GM19025 (cell line): ENCODE results near the gene CBFA2T3.
"Not testable (repeated sequence)": the region's sequence is repeated elsewhere in the genome, so short reads cannot be mapped to it uniquely, and the experiment has no call there.

Source experiments
- ATAC-seq: cut with Tn5 transposase; IDR thresholded peaks from one replicate; pipeline ENCODE4 v1.9.1; 2021; ENCODE audit warnings: mild to moderate bottlenecking, low read depth, moderate library complexity; ENCODE audit not compliant: unreplicated experiment

Gene CBFA2T3

GRCh38 chr16:89013692-89014402 lies 36.8 kb upstream of the CBFA2T3 start:
- ATAC-seq = no peak

DNA sequence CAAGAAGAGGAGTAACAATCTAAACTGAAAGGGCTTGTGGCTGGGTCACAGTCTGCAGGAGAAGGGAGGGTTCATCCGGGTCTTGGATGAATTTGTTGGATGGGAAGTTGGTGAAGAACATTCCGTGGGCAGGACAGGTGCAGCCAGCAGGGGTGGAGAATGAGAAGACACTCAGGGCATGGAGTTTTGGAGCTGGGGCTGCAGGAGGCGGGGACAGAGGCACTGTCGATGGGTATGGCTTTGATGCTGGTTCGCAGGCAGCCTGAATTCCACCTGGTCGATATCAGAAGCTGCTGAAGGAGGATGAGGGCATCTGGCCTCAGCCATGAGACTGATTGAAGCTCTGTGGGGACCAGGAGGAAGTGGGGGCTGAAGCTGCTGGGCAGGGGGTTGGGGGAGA lies 36.1 kb upstream of the CBFA2T3 start:
- no peak for ATAC-seq

GRCh38 chr16:89012622-89012995 lies 35.6 kb upstream of the CBFA2T3 start:
- ATAC-seq = no peak

- no peak for ATAC-seq
Observed at GRCh38 chr16:89011909-89012621, 35.1 kb upstream of the CBFA2T3 start.

DNA sequence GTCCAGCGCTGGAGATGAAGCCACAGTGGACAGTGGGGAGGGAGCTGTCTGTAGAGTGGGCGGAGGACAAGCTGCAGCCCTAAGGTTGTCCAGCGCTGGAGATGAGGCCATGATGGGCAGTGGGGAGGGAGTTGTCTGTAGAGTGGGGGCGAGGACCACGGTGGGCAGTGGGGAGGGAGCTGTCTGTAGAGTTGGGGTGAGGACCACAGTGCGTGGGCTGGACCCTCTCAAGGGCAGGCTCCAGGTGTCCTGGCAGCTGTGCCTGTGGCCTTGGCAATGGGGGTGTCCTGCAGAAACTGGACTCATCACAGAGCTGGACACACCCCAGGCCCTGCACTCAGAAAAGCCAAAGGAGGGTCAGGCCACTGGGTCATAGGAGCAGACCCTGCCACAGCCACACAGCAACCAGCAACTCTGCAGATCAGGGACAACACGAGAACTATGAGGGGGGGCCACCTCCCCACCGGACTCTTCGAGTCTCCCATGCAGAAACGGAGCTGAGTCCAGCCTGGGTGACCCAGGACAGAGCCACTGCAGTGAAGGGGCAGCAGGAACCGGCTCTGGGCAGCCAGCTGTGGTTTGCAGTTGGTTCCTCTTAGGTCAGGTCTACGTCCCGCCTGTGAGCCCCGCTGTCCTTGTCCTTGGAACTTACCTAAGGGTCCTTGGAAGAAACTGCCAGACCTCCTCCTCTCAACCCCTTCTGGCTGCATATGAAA lies 33.4 kb upstream of the CBFA2T3 start:
- no peak for ATAC-seq

- no peak for ATAC-seq
Observed at GRCh38 chr16:89009343-89010209, 32.6 kb upstream of the CBFA2T3 start.

- not testable (repeated sequence) for ATAC-seq
Observed at GRCh38 chr16:89008796-89009195, 31.8 kb upstream of the CBFA2T3 start.

GRCh38 chr16:89007371-89008249 lies 30.6 kb upstream of the CBFA2T3 start:
- ATAC-seq = no peak

DNA sequence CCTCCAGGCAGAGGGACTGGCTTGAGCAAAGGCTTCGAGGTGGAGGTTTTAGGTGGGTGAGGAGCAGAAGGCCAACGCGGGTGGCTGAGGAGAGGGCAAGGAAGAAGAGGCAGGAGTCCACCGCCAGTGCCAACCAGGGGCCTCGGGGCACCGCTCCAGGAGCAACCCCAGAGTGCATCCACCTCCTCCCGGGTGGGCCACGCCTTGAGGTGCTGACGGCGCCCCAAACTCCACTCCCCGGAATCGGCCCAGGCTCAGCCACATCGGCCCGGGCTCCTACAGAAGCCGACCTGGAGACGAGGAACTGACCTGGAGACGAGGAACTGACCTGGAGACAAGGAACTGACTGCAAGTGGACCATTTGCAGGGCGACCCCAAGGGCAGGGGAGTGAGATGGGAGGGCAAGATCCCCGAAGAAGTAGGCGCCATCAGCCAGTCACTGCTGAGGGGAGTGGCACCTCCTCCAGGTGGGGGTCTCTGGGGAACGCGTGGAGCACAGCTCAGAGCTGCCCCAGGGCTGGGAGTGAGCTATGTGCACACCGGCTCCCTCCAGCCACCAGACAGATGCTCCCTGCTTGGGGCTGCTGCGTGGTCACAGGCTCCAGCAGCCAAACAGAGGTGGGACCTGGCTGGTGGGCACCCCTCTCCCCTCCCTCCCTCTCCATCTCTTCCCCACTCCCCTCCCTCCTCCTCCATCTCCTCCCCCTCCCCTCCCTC lies 29.2 kb upstream of the CBFA2T3 start:
- ATAC-seq = no peak

DNA sequence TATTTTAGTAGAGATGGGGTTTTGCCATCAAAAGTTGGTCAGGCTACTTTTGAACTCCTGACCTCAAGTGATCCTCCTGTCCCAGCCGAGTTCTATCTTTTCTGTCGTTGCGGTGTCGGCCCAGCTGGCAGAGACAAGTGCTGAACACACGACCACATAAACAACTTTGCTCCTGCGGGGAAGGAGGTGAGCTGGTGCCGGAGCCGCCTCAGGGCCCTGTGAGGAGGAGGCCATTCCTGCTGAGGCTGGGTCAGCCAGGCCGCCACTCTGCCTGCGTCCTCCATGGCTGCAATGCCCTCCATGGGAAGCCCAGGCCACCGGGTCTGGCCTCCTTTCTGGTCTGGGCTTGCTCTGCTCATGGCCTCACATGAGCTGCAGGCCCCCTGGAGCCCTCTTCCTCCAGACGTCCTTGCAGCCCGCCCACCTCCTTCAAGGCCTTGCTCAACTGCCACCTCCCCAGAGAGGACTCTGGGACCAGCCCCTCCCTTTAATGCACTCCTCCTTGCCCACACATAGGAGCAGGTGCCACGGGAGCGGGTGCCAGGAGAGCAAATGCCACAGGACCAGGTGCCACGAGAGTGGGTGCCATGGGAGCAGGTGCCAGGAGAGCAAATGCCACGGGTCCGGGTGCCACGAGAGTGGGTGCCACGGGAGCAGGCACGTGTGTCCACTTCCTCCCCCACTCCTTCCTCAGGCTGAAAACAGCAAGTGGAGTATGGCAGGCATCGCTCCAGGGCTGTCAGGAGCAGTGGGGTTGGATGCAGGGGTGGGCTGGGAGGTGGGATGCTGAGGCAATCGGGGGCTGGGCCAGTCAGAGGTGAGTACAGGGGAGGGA lies 28.4 kb upstream of the CBFA2T3 start:
- no peak for ATAC-seq

DNA sequence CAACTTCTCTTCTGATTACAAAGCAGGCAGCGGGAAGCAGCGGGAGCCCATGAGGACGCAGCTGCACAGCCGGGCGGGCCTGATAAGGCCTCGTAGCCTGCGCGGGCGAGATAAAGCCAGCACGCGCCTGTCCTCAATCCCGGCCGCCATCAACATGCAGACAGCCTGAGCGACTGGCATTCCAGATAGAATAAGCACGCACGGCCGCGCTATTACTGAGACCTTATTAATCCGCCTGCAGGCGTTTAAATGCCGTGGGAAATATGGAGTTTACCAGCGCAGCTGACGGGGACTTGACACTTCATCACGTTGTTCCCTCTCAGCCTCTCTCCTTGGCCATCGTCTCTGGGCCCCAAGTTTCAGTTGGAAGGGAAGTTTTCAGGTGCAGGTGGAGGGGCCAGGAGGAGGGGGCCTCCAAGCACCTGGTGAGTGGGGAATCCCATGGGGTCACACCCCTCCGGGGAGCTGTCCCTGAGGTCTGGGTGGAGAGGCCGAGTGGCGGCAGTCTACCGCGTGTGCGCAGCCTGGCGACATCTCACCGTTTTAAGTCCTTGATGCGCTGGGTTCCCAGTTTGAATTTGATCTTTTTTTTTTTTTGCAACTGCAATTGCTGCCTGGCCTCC lies 27.3 kb upstream of the CBFA2T3 start:
- ATAC-seq = no peak

DNA sequence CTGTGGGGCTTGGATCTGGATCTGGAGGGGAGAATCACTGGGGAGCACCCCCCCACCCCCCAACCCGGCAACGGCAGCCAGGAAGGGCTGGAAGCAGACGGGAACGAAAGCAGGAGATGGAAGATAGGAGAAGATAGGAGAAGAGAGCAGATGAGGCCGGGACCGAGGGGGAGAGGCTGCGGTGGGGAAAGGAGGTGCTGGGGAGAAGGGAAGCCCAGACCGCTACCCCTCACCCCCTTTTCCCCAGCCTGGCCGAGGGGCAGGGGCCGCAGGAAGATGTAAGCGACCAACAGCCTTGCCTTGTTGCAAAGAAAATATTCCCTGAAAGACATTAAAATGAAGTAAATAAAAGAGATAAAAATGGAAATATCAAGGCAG lies 26.8 kb upstream of the CBFA2T3 start:
- no peak for ATAC-seq

- ATAC-seq = no peak
Observed at GRCh38 chr16:89002851-89003830, 26.1 kb upstream of the CBFA2T3 start.

- not testable (repeated sequence) for ATAC-seq
Observed at GRCh38 chr16:89002081-89002480, 25.1 kb upstream of the CBFA2T3 start.

DNA sequence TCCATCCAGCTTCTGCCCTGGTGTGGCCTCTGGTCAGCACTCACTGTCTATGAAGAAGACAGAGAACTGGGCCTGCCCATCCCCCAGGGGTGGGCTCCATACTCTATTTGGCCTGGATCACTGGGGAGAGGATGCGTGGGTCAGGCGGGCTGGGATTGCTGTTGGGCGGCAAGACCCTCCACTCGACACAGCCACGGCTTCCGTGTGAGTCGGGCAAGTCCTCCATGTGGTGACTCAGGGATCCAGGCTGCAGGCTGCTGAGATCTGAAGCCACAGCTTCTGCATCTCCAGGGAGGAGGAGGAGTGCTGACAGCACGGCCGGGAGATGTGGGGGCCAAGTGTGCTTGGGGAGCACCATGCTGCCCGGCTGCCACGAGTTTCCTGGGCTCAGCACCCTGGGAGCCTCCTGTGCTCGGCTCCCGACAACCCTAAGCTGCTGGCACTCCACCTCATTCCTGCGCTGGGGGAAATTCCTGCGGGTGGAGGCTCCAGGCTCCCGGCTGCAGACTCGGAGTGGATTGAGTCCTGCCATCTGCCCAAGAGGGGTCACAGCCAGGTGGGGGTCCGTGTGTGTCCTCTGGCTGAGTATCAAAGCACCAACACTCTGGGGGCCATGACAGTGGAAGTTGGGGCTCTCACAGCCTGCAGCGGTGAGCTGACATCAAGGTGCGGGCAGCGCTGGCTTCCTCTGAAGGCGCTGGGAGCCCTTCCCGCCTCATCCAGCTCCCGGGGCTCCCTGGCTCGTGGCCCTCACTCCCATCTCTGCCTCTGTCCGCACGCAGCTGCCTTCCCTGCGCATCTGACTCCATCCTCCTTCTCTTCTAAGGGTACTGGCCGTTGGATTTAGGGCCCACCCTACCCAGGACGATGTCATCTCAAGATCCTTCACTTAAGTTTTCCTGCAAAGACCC lies 24.4 kb upstream of the CBFA2T3 start:
- no peak for ATAC-seq
